ENCODE measurements around the gene MARF1.
"Not testable (repeated sequence)": the region's sequence is repeated elsewhere in the genome, so short reads cannot be mapped to it uniquely, and the experiment has no call there.

MARF1 gene

DNA sequence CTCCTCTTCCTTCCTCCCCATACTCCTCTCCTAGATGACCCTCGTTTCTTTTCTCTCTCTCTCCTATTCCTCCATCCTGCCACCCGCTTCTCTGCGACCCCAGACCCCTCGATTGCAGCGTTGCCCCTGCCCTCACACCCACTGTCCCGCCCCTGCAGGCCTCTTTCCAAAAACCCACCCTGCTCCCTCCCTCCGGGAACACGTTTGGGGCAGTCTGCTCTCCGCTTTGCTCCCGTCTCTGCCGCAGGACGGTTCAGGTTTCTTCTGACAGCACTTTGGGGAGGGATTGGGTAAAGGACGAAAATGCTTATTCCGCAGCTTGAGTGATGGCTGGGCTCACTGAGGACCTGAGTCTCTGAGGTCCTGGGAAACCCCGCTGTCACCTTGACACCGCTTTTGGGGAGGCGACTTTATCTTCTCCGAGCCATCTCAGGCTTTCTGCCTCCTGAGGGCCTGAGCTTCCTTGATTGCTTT, 7.8 kb upstream of the MARF1 start:
- peak; percentile 44 to 55 for DNase-seq

DNA sequence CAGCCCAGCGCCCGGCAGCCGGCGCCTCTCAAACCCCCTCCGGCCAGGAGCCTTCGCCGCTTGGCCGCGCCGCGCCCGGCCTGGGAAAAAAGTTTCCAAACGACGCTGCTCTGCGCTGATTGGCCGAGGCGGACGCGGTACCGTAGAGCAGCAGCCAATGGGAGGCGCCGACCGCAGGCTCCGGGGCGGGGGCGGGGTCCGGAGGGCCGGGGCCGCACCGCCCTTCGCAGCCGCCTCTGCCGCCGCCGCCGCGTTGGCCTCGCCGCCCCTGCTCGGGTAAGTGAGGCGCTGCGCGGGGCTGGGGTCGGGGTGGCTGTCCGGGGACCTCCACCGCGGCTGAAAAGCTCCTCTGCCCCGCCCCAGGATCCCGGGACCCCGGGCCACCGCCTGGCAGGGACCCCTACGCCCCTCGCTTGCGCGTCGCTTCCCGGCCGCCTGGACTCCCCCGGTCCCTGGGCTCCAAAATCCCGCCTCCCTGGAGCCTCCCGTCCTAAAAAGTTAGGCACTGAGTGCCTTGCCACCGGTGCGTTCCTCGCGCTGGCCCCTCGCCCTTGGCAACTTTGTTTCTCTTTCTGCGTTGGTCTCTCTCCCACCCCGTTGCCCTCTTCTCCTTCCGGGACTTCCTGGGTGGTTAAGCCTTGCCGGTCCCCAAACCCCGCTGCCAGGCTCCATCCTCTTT, 7.2 kb upstream of the MARF1 start, which contains the start of gene NDE1:
NDE1 (plus strand) TSS at position 227 of the 679 bp plus-strand sequence. CDS start 14,534 bp downstream, outside the sequence.
- DNase-seq, result peak; percentile 89 to 90

DNA sequence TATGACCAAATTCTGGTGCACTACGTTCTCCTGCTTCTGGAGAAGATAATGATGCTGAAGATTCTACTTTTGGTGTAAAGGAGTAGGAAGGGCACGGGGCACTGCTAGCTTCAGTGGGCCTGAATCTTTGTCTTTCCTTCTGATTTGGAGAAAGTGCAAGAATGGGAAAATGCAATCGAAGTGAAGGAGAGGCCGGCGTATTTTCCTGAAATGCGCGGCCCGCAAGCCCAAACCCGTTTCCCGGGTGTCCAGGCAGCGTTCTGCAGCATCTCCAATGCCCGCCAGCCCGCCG, 6.7 kb upstream of the MARF1 start:
- DNase-seq, result no peak

DNA sequence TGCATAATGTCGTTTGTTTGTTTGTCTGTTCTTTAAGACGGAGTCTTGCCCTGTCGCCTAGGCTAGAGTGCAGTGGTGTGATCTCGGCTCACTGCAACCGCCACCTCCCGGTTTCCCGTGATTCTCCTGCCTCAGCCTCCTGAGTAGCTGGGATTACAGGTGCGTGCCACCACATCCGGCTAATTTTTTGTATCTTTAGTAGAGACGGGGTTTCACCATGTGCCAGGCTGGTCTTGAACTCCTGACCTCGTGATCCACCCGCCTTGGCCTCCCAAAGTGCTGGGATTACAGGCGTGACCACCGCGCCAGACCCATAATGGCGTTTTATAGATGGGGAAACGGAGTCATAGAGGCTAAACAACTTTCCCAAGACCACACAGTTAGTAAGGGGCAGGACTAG, 6.4 kb upstream of the MARF1 start:
- not testable (repeated sequence) for DNase-seq

DNA sequence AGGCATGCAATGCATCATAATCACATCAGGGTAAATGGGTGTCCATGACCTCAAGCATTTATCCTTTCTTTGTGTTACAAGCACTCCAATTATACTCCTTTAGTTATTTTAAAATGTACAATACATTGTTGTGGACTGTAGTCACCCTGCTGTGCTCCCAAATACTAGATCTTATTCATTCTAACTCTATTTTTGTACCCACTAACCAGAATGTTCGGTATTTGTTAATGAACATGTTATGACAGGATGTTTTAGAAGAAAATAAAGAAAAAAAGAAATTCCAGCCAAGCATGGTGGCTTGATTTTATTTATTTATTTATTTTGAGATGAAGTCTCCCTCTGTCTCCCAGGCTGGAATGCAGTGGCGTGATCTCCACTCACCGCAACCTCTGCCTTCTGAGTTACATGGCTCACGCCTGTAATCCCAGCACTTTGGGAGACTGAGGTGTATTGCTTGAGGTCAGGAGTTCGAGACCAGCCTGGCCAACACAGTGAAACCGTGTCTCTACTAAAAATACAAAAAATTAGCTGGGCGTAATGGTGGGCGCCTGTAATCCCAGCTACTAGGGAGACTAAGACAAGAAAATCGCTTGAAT, 5.3 kb upstream of the MARF1 start:
- DNase-seq, result no peak

DNA sequence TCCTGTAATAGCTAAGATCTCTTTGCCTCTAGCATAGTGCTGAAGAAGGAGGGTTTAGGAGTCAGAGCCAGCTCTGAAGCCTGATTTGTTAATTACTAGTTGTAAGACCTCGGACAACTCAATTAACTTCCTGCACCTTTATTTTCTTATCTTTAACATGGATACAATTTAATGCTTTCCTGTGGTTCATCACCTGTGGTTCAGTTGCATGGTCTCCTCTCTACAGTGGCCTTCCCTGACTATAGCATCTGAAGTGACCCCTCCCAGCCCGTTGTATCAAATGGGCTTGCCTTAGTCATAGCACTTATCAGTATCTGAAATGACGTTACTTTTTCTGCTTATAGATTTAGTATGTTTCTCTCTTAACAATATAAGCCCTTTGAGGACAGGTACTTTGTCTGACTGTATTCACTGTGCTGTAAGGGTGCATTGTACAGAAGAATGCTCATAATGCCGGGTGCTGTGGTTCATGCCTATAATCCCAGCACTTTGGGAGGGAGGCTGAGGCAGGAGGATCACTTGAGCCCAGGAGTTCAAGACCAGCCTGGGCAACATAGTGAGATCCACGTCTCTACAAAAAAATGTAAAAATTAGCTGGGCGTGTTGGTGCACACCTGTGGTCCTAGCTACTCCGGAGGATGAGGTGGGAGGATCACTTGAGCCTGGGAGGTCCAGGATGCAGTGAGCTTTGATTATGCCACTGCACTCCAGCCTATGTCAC, 4.5 kb upstream of the MARF1 start:
- DNase-seq, result no peak

DNA sequence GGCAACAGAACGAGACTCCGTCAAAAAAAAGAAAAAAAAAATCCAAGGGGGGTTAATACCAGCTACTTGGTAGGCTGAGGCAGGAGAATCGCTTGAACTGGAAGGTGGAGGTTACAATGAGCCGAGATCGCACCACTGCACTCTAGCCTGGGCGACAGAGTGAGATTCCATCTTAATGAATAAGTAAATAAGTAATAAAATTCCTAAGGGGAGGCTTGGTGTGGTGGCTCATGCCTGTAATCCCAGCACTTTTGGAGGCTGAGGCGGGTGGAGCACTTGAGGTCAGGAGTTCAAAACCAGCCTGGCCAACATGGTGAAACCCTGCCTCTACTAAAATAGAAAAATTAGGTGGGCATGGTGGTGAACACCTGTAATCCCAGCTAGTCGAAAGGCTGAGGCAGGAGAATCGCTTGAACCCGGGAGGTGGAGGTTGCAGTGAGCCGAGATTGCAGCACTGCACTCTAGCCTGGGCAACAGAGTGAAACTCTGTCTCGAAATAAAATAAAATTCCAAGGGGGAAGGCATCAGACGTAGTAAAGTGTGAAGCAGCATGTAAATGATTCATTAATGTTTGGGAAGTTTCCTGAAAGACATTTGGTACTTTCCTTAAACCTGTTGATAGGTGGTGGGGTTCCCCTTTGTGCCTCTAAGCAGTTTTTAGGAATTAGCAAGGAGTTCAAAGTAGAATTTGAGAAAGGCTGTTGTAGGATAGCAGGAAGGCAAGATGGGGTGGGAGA, 3.8 kb upstream of the MARF1 start:
- not testable (repeated sequence) for DNase-seq

DNA sequence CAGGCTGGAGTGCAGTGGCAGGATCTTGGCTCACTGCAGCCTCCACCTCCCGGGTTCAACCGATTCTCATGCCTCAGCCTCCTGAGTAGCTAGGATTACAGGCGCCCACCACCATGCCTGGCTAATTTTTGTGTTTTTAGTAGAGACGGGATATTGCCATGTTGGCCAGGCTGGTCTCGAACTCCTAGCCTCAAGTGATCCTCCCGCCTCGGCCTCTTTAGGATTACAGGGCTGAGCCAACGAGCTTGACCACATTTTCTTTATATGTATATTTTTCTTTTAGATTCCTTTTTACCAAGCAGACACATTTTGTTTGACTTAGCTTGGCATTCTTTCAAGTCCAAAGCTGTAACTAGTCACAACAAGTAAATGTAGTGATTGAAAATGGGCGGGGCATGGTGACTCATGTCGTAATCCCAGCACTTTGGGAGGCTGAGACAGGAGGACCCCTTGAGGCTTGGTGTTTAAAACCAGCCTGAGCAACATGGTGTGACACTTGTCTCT, 2.1 kb upstream of the MARF1 start:
- DNase-seq, result peak in 1 of 2 donors; percentile 27

DNA sequence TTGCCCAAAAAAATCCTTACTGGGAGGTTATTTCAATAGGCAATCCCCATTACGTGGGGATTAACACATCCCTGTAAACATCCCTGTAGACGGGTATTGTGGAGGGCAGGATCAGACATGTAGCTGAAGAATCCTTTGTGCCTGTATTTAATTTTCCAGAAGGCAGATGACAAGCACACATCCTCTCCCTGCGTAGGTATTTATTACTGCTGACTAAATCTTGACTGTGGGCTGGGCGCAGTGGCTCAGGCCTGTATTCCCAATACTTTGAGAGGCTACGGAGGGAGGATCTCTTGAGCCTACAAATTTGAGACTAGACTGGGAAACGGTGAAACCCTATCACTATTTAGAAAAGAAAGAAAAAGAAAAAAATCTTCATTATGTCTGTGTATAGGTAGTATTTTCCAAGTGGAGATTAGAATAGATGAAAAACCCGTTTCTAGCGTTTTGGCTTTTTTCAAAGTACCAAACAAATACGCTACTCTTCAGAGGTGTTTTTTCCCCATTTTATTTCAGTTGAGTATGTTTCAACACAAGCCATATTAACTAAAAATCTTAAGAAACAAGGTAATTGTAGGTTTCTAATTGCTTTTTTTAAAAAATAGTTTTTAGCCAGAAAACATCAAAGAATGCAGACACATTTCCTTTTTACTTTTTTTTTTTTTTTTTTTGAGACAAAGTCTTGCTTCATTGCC, 1.5 kb upstream of the MARF1 start:
- DNase-seq, result no peak

DNA sequence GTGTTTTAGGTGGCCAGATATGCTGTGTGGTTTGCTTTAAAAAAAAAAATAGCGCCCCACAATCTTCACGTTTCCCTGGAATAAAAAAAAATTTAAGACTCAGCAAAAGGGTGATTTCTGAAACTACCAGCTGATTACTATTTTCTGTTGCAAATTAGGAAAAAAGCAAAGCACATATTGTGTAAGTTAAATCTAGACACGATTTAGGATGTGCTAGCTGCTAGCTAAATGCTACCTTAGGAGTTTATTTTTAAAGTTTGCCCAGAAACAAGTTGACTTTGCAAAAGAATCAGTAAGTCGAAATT, 944 bp upstream of the MARF1 start:
- no peak for DNase-seq

DNA sequence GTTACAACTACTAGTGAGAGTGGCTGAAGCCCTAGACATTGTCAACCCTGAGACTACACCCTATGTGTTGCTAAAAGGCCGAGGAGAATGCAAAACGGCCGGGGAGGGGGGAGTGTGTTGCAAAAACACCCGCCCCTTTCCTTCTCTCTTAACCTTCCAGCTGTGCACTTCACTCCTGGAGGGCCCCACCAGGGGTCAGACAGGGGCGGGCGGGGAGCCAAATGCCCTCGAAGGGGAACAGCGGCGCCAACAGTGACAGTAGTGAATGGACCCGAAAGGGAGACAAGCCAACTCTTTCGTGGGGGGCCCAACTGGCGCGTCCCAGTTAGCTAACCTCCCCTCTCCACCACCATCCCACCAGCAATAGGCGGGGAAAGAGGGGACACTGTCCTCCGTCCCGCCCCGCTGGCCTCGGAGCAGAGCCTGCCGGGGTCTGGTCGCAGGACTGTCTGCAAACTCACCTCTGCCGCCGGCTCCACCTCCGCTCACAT, 352 bp downstream of the MARF1 start:
- DNase-seq, result peak; percentile 76 to 77

DNA sequence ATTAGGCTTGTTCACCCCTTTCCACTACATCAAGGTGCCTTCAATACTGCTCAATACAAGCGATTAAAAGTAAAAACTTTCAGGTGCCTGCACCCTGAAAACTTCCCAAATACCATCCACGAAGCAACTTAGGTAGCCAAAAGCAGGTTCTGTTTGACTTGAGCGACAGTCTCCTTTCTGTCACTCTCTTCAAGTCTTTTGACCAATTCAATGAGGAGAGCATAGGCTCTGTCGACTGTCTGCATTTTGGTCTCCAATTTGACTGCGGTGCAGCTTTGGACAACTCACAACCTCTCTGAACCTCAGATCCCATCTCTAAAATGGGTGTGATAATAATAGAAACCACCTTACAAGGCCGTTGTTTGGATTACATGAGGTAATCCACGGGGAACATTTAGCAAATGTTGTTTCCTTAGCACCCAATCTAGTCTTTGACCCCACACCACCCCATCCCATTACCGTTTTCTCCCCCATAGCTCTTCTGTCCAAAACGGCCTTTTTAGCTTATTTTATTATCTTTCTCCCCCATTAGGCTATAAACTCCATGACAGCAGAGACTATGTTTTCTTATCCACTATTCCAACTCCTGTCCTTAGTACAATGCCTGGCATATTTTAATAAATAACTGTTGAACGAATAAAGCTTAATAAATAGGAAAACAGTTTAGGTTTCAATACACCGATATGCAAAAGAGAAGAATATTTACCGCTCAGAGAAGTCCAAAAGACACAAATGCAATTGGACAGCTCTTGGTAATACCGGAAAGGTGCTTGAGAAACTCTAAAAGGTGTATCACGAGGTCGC, 999 bp downstream of the MARF1 start:
- no peak for DNase-seq

DNA sequence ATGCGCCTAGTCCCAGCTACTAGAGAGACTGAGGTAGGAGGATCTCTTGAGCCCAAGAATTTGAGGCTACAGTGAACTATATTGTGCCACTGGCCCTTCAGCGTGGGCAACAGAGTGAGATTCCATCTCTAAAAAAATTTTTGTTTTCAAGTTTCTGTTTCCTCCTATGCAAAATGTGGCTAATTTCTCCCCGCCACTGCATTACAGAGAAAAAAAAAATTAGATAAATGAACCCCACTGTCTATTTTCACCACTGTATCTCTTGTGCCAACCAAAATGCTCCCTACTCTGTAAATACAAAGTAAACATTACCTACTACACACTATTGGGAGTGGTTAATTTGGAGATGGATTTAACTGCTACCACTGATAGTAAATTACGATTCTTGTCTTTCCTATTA, 2.0 kb downstream of the MARF1 start:
- no peak for DNase-seq

DNA sequence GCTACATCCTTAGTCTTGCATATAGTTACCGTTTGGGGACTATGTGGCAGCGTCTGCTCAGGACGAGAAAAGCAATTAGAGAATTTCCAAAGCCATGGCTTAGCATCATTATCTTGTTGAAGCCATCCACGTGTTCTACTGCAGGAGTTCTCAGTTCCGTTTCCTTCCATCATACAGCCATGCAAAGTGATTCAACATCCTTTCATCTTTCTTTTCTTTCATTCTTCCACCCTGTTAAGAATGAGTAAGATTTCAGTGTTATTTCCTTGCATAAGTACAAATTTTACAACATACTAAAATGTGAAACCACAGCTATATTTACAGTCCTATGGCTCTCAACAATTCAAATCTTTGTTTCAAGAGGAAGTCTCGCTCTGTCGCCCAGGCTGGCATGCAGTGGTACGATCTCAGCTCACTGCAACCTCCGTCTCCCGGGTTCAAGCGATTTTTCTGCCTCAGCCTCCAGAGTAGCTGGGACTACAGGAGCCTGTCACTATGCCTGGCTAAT, 3.8 kb downstream of the MARF1 start:
- DNase-seq, result peak; percentile 30 to 36

DNA sequence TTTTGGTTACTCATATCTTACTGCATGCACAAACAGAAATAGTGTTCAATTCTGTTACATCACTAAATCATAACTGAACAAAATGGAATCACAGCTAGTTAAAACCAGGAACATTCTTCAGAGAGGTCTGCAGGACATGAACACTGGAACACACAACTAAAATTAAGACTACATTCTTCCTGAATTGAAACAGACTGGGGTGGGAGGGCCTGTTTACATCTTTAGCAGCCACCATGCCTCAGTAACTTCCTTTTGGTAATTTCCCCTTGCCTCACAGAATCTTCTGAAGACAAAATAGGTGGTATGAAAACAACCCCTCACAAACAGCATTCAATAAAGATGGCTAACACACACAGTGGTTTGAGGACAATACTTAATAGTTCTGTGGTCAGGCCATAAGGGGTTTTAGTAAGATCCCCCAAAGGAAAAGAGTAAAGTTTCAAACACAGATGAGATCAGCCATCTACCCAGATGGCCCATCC, 6.5 kb downstream of the MARF1 start:
- DNase-seq, result no peak

DNA sequence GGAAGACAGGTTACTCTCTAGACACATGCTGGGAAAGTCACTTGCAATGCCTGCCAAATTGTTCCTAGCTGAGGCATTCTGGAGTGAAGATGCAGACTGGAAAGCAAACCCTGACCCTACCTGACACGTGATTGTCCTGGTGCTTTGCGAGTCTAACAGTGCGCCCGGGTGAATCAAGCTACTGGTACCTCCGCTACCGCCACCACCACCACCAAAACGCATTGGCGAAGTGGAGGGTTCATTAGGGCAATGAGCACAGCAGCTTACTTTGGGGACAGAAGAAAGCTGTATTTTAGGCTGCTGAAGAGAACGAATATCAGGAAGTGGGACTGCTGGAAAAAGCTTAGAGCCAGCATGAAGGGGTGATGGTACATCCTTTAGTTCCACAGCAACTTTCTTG, 7.0 kb downstream of the MARF1 start:
- DNase-seq, result no peak

DNA sequence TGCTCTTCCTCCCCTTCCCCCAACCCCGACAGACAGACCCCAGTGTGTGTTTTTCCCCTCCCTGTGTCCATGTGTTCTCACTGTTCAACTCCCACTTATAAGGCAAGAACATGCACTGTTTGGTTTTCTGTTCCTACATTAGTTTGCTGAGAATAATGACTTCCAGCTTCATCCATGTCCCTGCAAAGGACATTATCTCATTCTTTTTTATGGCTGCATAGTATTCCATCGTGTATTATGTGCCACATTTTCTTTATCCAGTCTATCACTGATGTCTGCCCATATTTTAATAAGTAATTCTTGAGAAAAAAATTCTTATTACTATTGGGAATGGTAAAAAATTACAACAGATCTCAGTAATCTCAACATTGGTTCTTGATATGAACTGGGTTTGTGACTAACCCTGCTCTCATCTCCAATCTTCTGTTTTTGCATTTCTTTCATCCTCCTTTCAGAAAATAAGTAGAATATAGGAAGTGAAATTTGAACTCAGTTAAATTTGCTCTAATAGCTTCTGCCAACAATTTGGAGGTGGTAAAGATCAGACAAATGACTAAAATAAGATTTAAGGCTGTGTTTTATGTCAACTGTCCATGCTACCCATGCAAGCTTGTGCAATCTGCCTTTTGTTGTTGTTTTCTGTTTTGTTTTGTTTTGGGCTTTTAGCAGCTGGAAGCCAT, 11.1 kb downstream of the MARF1 start:
- no peak for DNase-seq

DNA sequence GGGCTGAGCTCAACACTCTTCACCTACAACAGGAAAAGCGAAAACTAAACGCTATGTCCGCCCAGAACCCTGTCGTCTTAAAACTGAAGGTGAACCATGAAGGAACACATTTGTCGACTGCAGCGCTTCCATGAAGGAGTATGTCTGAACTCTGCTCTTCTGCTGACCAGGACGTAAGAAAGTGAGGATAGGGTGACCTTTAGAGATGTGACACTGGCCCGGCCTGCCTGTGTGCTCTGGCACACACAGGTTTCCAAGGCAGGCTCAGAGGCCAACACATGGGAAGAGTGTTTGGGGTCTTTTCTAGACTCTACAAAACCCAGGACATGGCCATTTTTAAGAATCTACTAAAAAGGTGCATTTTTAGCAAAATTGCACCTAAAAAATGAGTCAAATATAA, 21.1 kb downstream of the MARF1 start:
- no peak for DNase-seq

DNA sequence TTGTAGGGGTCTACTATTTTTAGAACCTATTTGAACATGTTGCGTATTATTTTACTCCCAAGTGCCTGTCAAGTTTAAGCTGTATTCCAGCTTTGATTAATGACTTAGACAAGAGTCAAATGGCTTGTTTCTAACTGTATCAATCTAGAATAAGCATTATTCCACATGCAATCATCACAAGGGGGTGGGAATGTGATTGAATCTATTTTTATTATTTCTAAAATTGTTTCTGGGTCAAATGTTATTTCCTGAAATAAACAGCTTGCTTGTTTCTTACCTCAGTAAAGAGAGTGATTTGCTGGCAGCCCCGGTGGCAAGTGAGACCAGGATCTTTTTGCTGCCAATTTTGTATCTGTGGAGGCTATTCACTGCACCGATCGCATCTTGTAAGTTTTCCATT, 21.5 kb downstream of the MARF1 start:
- no peak for DNase-seq

DNA sequence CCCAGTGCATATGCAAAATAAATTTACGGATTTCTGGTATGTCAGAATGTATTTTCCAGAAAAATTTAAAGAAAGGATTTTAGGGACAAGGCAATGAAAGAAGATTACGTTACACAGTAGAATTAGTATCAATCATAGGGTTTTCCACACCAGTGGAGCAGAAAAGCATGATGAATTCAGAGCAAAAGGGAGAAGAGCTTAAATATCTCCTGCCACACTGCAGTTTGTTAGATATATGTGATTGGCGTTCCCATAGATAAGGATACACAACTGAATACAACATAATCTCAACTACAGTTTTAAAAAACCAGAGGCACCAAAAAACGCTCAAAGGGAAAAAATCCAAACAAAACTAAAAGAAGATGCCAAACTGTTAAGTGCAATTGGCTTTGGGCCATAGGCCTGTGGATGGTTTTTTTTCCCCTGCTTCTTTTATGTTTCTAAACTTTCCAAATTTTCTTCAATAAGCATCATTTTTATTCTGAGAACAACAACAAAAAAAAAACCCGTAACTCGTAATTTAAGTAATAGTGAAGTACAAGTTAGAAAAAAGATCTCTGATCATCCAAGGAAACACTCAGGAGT, 22.3 kb downstream of the MARF1 start:
- no peak for DNase-seq
